Liver (tissue), 3 donors: Measurements from ENCODE around the gene EMD.

Experiments used
- CTCF ChIP-seq: fragments of 150-350 bp; IDR thresholded peaks from 2 replicates; pipeline ENCODE4 v1.5.1; 2017; ENCODE audit warnings: improper control_type of control experiment, low read depth, low read length; ENCODE audit not compliant: missing input control
- JUND ChIP-seq, 2 donors: IDR thresholded peaks; 2 replicates each; pipeline ENCODE4 v1.6.1; 2016; ENCODE audit warnings: antibody characterized with exemption in 2 of 2
- RAD21 ChIP-seq, 2 donors: IDR thresholded peaks; 2 replicates each; pipeline ENCODE4 v1.6.1; 2016; ENCODE audit warnings: antibody characterized with exemption in 2 of 2, mild to moderate bottlenecking in 2 of 2
- ZBTB33 ChIP-seq: IDR thresholded peaks from 2 replicates; pipeline ENCODE4 v1.6.1; 2016; ENCODE audit warnings: antibody characterized with exemption
- donor health status: healthy.
- donor health status: healthy.

GRCh38 chrX:154381271-154381670, 2.2 kb downstream of the EMD start:
- TF ChIP-seq ZBTB33 (no peak), JUND (IDR thresholded peaks at IDR 0.05) (no peak), RAD21 (IDR thresholded peaks at IDR 0.05) (no peak), CTCF (no peak)
